ENCODE results near the gene ASIC4.

Gene ASIC4, protein sequence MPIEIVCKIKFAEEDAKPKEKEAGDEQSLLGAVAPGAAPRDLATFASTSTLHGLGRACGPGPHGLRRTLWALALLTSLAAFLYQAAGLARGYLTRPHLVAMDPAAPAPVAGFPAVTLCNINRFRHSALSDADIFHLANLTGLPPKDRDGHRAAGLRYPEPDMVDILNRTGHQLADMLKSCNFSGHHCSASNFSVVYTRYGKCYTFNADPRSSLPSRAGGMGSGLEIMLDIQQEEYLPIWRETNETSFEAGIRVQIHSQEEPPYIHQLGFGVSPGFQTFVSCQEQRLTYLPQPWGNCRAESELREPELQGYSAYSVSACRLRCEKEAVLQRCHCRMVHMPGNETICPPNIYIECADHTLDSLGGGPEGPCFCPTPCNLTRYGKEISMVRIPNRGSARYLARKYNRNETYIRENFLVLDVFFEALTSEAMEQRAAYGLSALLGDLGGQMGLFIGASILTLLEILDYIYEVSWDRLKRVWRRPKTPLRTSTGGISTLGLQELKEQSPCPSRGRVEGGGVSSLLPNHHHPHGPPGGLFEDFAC

GRCh38 chr2:219514196-219514761 is at the start of gene ASIC4:
Gene ASIC4, plus strand, starts transcription at chr2:219514482. Its CDS starts 243 bp downstream, at chr2:219514725.
- Histone ChIP-seq H3K4me1 (ENCODE audit: control insufficient read depth, low read depth, low read length) (peaks cover 22% of the 10 kb centered on the region), H3K27me3 (ENCODE audit: control insufficient read depth, insufficient read depth, low read length) (peaks cover 55% of the 10 kb centered on the region), H3K4me3 (ENCODE audit: low read length) (no peak within 1 kb of the TSS), H3K36me3 (ENCODE audit: control insufficient read depth, low read depth, low read length) (no peaks in the 10 kb centered on the region), H3K9me3 (ENCODE audit: control insufficient read depth, low read depth, low read length) (no peaks in the 10 kb centered on the region), H3K27ac (ENCODE audit: low read length) (no peak within 1 kb of the TSS), H3K9ac (ENCODE audit: low read length) (no peak within 1 kb of the TSS)

DNA sequence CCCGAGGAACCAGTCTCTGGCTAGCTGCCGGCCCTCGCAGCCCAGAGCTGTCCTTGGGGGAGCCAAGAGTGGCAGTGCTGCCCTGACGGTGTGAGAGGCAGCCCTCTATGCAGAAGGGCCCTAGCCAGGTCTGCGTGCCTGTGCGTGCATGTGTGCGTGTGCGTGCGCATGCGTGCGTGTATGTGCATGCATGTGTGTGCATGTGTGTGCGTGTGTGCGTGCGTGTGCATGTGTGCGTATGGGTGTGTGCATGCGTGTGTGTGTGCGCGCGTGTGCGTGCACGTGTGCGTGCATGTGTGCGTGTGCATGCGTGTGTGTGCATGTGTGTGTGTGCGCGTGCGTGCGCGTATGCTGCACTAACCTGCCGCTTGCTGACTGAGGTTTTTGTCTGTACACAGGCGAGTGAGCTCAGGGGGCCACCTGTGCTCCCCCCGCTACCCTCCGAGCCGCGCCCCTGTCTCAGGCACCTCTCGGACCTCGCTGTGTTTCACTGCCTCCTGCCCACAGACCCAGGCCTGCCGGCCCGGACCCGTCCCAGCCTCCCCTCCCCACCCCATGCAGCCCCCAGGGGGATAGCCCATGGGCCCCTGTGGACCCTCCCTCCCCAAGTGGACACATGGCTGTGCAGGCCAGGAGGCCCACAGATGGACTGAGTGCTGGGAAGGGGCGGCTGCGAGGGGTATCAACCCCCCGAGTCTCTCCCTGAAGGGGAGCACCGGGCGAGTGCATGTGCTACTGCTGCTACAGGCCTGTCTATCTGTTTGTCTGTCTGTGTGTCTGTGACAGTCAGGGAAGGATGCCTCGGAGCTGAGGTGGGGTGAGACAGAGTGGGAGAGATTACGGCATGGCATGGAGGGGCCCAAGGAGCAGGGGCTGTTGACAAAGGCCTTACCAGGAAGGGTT is 48.4 kb upstream of the ASIC4 start:
- no peak overlapping the region for H3K27ac ChIP-seq (ENCODE audit: low read length)
- H3K4me1 ChIP-seq (ENCODE audit: control insufficient read depth, low read depth, low read length) = peaks cover 8% of the 10 kb centered on the region
- H3K4me3 ChIP-seq (ENCODE audit: low read length) = no peak overlapping the region
- no peak overlapping the region for H3K9ac ChIP-seq (ENCODE audit: low read length)
- H3K36me3 ChIP-seq (ENCODE audit: control insufficient read depth, low read depth, low read length) = no peaks in the 10 kb centered on the region
- H3K27me3 ChIP-seq (ENCODE audit: control insufficient read depth, insufficient read depth, low read length) = no peaks in the 10 kb centered on the region
- H3K9me3 ChIP-seq (ENCODE audit: control insufficient read depth, low read depth, low read length) = no peaks in the 10 kb centered on the region

GRCh38 chr2:219466816-219467735 is 47.2 kb upstream of the ASIC4 start:
- no peak overlapping the region for H3K9ac ChIP-seq (ENCODE audit: low read length)
- H3K9me3 ChIP-seq (ENCODE audit: control insufficient read depth, low read depth, low read length) = no peaks in the 10 kb centered on the region
- H3K27me3 ChIP-seq (ENCODE audit: control insufficient read depth, insufficient read depth, low read length) = no peaks in the 10 kb centered on the region
- H3K27ac ChIP-seq (ENCODE audit: low read length) = no peak overlapping the region
- no peaks in the 10 kb centered on the region for H3K36me3 ChIP-seq (ENCODE audit: control insufficient read depth, low read depth, low read length)
- H3K4me3 ChIP-seq (ENCODE audit: low read length) = no peak overlapping the region
- H3K4me1 ChIP-seq (ENCODE audit: control insufficient read depth, low read depth, low read length) = no peaks in the 10 kb centered on the region

DNA sequence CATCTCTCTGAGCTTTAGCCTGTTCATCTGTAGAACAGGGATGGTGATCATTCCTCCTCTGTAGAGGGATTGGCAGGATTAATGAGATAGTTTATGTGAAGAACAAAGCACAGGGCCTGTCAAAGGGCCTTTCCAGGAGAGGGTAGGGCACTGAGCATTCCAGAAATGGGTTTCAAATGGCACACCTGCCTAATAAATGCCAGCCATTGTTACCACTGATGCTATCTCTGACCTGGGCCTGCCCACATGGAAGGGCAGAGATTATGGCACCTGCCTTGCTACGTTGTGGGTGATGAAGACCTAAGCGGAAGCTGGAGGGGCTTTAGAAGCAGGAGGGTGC is 46.6 kb upstream of the ASIC4 start:
- H3K4me3 ChIP-seq (ENCODE audit: low read length) = no peak overlapping the region
- no peak overlapping the region for H3K9ac ChIP-seq (ENCODE audit: low read length)
- no peaks in the 10 kb centered on the region for H3K4me1 ChIP-seq (ENCODE audit: control insufficient read depth, low read depth, low read length)
- H3K27me3 ChIP-seq (ENCODE audit: control insufficient read depth, insufficient read depth, low read length) = no peaks in the 10 kb centered on the region
- H3K36me3 ChIP-seq (ENCODE audit: control insufficient read depth, low read depth, low read length) = no peaks in the 10 kb centered on the region
- no peaks in the 10 kb centered on the region for H3K9me3 ChIP-seq (ENCODE audit: control insufficient read depth, low read depth, low read length)
- no peak overlapping the region for H3K27ac ChIP-seq (ENCODE audit: low read length)

DNA sequence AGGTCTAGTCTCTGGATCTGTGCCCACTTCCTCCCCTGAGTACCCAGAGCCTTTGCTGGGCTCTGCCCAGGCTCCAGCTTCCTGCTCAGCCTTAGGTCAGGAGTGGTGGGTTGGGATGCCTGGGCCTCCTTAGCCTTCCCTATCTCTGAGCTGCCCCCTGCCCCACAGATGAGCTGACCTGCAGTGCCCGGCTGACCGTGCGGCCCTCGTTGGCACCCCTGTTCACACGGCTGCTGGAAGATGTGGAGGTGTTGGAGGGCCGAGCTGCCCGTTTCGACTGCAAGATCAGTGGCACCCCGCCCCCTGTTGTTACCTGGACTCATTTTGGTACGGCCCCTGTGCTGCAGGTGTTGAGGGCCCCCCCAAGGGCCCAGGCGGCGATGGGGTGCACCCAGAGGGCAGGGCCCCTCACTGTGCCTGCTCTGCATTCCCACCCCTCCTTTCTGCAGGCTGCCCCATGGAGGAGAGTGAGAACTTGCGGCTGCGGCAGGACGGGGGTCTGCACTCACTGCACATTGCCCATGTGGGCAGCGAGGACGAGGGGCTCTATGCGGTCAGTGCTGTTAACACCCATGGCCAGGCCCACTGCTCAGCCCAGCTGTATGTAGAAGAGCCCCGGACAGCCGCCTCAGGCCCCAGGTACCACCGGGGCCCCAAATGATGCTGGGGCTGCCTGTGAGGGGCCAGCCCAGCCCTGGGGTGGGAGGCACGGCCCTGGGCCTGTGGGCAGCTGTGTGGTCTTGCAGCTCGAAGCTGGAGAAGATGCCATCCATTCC is 45.7 kb upstream of the ASIC4 start:
- H3K4me1 ChIP-seq (ENCODE audit: control insufficient read depth, low read depth, low read length) = no peaks in the 10 kb centered on the region
- H3K27me3 ChIP-seq (ENCODE audit: control insufficient read depth, insufficient read depth, low read length) = no peaks in the 10 kb centered on the region
- no peak overlapping the region for H3K27ac ChIP-seq (ENCODE audit: low read length)
- no peaks in the 10 kb centered on the region for H3K36me3 ChIP-seq (ENCODE audit: control insufficient read depth, low read depth, low read length)
- H3K4me3 ChIP-seq (ENCODE audit: low read length) = no peak overlapping the region
- H3K9me3 ChIP-seq (ENCODE audit: control insufficient read depth, low read depth, low read length) = no peaks in the 10 kb centered on the region
- no peak overlapping the region for H3K9ac ChIP-seq (ENCODE audit: low read length)

DNA sequence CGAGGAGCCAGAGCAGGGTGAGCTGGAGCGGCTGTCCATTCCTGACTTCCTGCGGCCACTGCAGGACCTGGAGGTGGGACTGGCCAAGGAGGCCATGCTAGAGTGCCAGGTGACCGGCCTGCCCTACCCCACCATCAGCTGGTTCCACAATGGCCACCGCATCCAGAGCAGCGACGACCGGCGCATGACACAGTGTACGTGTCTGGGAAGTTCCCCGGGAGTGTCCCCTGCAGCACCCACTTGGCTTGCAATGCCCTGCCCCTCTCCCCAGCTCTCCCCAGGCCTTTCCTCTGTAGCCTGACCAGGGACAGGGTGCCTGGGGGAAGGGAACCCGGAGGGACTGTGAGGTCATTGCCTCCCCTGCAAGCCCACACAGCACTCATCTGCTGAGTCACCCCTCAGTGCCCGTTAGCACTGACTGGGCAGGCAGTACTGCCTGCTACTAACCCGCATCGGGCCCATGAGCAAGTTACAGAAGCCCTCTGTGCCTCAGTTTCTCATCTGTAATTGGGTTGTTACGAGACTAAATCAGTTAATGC is 45.0 kb upstream of the ASIC4 start:
- no peaks in the 10 kb centered on the region for H3K4me1 ChIP-seq (ENCODE audit: control insufficient read depth, low read depth, low read length)
- no peak overlapping the region for H3K9ac ChIP-seq (ENCODE audit: low read length)
- no peaks in the 10 kb centered on the region for H3K36me3 ChIP-seq (ENCODE audit: control insufficient read depth, low read depth, low read length)
- H3K4me3 ChIP-seq (ENCODE audit: low read length) = no peak overlapping the region
- H3K27me3 ChIP-seq (ENCODE audit: control insufficient read depth, insufficient read depth, low read length) = no peaks in the 10 kb centered on the region
- no peaks in the 10 kb centered on the region for H3K9me3 ChIP-seq (ENCODE audit: control insufficient read depth, low read depth, low read length)
- H3K27ac ChIP-seq (ENCODE audit: low read length) = no peak overlapping the region

DNA sequence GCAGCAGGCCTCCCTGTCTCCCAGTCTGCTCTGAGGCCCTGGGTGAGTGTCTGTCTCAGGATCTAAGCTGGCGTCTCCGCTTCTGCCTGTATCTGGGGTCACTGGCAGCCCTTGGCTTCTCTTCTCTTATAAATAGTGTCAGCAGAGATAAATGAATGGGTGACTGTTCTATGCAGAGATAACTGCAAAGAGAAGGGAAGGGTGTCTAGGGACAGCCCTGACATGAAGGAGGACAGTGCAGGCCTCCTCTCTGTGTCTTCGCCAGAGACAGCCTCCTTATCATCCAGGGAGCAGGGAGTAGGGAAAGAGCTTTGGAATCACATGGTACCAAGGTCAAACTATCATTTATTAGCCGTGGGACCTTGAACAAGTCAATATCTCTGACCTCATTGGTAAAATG is 43.9 kb upstream of the ASIC4 start:
- Histone ChIP-seq H3K9ac (ENCODE audit: low read length) (no peak overlapping the region), H3K36me3 (ENCODE audit: control insufficient read depth, low read depth, low read length) (no peaks in the 10 kb centered on the region), H3K9me3 (ENCODE audit: control insufficient read depth, low read depth, low read length) (no peaks in the 10 kb centered on the region), H3K4me3 (ENCODE audit: low read length) (no peak overlapping the region), H3K27me3 (ENCODE audit: control insufficient read depth, insufficient read depth, low read length) (no peaks in the 10 kb centered on the region), H3K27ac (ENCODE audit: low read length) (no peak overlapping the region), H3K4me1 (ENCODE audit: control insufficient read depth, low read depth, low read length) (no peaks in the 10 kb centered on the region)

DNA sequence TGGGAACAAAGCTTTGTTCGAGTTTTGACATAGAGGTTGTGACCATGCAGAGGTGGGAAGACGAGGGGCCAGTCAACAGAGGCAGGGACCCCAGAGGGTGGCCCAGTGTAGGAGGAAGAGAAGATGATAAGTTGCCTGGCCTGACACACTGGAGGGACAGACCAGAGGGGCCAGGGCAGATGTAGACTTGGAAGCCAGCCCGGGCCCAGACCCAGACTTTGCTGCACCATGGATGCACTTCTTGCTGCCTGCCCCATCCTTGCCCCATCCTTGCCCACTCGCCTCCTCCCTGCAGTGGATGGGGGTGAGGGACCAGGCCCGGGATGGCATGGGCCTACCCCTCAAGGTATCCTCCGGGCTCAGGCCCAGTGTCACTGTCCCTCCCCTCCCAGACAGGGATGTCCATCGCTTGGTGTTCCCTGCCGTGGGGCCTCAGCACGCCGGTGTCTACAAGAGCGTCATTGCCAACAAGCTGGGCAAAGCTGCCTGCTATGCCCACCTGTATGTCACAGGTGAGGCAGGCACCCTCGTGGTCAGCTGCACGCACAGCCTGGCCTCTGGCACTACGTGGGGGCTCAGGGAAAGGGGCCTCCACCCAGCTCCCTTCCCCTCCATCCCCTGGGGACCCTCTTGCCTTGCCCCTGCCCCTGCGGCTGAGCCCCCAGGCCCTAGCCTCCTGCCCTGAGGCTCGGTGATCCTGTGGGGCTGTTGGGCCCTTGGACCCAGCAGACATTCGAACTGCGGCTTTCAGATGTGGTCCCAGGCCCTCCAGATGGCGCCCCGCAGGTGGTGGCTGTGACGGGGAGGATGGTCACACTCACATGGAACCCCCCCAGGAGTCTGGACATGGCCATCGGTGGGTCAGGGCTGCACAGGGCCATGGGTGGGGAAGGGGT is 42.6 kb upstream of the ASIC4 start:
- no peak overlapping the region for H3K9ac ChIP-seq (ENCODE audit: low read length)
- H3K27ac ChIP-seq (ENCODE audit: low read length) = no peak overlapping the region
- no peaks in the 10 kb centered on the region for H3K4me1 ChIP-seq (ENCODE audit: control insufficient read depth, low read depth, low read length)
- no peaks in the 10 kb centered on the region for H3K36me3 ChIP-seq (ENCODE audit: control insufficient read depth, low read depth, low read length)
- no peaks in the 10 kb centered on the region for H3K27me3 ChIP-seq (ENCODE audit: control insufficient read depth, insufficient read depth, low read length)
- H3K4me3 ChIP-seq (ENCODE audit: low read length) = no peak overlapping the region
- no peaks in the 10 kb centered on the region for H3K9me3 ChIP-seq (ENCODE audit: control insufficient read depth, low read depth, low read length)

GRCh38 chr2:219472629-219473187 is 41.6 kb upstream of the ASIC4 start:
- H3K27ac ChIP-seq (ENCODE audit: low read length) = no peak overlapping the region
- H3K4me1 ChIP-seq (ENCODE audit: control insufficient read depth, low read depth, low read length) = no peaks in the 10 kb centered on the region
- no peak overlapping the region for H3K9ac ChIP-seq (ENCODE audit: low read length)
- no peak overlapping the region for H3K4me3 ChIP-seq (ENCODE audit: low read length)
- H3K27me3 ChIP-seq (ENCODE audit: control insufficient read depth, insufficient read depth, low read length) = no peaks in the 10 kb centered on the region
- no peaks in the 10 kb centered on the region for H3K36me3 ChIP-seq (ENCODE audit: control insufficient read depth, low read depth, low read length)
- H3K9me3 ChIP-seq (ENCODE audit: control insufficient read depth, low read depth, low read length) = no peaks in the 10 kb centered on the region

Data from iPS-18a (cell line).